Activated CD4-positive, alpha-beta T cell treated with anti-CD3 and anti-CD28 coated beads for 24 hours (primary cell): Measurements from ENCODE around the gene PLD1.
"Not testable (repeated sequence)": the region's sequence is repeated elsewhere in the genome, so short reads cannot be mapped to it uniquely, and the experiment has no call there.

Experiments
- DNase-seq, 2 donors: peaks; one replicate each; pipeline ENCODE4 v3.0.0-alpha.2; 2020; ENCODE audit warnings: low read depth in 2 of 2

PLD1 gene

GRCh38 chr3:171699601-171700000 is 110.7 kb downstream of the PLD1 start:
- DNase-seq = no peak

- DNase-seq = no peak
Measured at GRCh38 chr3:171696805-171697204, 113.5 kb downstream of the PLD1 start.

GRCh38 chr3:171695426-171695825 is 114.9 kb downstream of the PLD1 start:
- DNase-seq = no peak

DNA sequence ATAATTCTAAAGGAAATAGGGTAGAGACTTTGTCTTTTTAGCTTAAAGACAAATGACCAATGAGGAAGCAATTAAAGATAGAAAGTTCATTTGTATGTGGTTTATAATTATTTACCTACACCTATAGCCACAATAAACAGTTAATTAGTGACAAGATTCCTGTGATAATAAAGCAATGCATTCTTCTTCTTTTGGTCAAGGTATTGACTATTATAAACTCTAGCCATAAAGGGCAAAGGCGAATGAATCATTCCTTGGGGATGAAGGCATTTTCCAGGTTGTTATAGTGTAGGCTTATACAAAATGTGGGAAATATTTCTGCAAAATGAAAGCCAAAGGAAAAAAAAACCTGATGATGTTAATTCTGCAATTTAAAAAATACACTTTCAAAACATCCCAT is 115.4 kb downstream of the PLD1 start:
- DNase-seq = no peak

- not testable (repeated sequence) for DNase-seq
Measured at GRCh38 chr3:171692551-171692950, 117.7 kb downstream of the PLD1 start.

DNA sequence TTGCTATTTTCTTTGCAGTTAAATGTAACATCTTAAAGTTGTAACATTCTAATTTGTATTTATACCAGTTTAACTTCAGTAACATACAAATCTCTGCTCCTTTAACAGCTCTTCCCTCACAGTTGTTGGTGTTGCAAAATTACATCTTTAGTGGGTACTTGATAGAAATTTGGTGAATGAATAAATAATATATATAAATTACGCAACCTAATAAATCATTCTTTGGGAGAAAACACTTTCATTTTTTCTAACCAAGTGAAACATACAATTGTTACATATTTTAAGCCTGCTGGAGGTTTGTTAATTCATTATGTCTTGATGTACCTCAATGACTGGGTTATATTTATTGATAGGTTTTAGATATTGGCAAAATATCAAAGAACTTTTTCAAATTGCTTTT is 118.8 kb downstream of the PLD1 start:
- DNase-seq = no peak

GRCh38 chr3:171690281-171690680 is 120.0 kb downstream of the PLD1 start:
- no peak for DNase-seq

- no peak for DNase-seq
Measured at GRCh38 chr3:171688593-171688992, 121.7 kb downstream of the PLD1 start.

- no peak for DNase-seq
Measured at GRCh38 chr3:171688002-171688401, 122.3 kb downstream of the PLD1 start.

DNA sequence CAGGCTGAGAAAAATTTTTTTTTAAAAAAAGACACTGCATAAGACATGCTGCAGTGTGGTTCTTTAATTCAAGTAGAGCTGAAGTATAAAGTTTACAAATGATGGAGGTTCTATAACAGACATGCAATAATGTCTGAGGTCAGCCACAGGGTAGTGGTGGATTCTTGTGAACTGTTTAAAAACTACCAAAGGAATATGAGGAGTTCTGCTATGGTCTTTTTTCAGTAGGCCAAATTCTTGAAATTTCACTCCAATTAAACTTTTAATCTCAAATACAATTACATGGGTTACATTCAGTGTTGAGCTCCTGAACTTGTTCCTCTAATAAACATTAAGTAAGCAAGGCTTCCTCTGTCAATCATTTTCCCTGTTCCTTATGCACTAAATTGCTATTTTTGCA is 122.7 kb downstream of the PLD1 start:
- DNase-seq = no peak

DNA sequence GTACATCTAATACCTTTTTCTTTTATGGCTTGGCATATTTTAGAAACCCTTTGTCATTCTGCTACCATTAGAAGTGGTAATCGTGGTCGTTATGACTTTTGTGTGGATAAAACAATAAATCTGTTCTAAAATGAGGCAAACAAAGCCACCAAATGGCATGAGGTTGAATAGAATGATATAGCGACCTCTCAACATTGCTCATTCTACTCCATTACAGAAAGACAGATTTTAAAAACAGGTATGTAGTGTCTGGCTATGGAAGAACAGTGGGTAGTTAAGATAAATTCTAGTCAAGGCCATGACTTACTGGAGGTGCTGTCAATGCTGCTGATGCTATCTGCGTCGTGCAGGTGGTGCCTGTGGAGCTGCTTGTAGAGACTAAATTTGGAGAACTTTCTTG is 123.2 kb downstream of the PLD1 start:
- no peak for DNase-seq

GRCh38 chr3:171685116-171685895 is 125.0 kb downstream of the PLD1 start:
- DNase-seq = no peak

- DNase-seq = no peak
Measured at GRCh38 chr3:171684221-171684620, 126.1 kb downstream of the PLD1 start.

DNA sequence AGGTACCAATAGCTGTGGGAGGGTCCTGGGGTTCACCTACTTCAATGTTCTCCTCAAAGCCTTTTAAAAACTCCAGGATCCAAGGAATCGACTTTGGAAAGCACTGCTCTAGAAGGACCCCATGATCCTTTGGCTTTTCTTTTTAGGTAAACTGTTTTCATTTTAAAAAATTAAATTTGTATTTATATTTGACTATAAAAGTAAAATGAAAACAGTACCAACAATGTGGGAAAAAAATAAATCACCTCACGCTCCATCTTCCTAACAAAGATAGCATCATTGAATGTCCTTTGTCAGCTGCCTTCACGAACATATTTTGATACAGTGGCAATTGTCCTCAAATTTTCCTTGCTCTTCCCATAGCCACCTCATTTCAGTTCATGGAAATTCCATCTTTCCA is 127.5 kb downstream of the PLD1 start:
- no peak for DNase-seq

- DNase-seq = no peak
Measured at GRCh38 chr3:171680726-171681411, 129.4 kb downstream of the PLD1 start.

GRCh38 chr3:171678971-171679492 is 131.3 kb downstream of the PLD1 start:
- no peak for DNase-seq

DNA sequence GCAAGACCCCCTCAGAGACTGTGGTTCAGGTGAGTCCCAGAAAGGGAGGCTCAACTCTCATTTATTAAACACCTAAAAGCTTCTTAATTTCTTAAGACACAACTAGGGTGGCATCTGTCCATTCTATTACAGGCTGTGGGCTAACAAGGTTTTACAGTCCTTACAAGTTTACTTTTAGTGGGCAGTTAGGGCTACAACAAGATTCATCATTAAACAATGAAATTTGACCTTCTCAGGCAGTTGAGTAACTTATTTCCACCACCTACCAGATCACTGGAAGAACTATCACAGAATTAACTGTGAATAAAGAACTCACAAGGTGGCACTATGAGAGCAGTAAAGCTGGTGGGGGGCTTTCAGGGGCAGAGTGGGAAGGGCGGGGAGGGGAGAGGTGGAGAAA is 132.6 kb downstream of the PLD1 start:
- no peak for DNase-seq

DNA sequence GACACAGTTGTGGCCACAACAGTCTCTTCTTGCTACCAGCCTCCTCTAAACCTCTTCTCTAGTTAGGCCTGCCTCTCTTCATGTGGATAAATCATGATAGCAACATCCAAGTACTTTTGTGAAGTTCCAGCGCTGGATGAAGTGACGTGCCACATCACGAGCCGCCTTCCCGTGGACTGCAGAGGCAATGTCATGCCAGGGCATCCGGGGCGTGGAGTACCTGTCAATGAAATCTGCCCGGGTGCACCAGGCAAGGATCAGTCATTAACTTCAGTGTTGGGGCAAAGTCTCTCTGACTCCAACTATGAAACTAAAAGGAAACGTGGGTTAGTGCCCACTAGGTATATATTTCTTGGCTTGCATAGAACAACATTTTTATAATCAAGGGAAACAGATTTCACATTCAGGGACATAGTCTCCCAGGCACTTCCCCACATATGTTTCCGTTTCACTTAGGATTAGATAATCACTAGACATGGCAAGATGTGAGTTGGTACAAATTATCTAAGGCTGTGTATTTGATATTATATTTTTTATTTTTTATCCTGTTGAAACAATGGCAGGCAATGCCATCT is 133.6 kb downstream of the PLD1 start:
- no peak for DNase-seq

- no peak for DNase-seq
Measured at GRCh38 chr3:171673951-171674350, 136.3 kb downstream of the PLD1 start.

DNA sequence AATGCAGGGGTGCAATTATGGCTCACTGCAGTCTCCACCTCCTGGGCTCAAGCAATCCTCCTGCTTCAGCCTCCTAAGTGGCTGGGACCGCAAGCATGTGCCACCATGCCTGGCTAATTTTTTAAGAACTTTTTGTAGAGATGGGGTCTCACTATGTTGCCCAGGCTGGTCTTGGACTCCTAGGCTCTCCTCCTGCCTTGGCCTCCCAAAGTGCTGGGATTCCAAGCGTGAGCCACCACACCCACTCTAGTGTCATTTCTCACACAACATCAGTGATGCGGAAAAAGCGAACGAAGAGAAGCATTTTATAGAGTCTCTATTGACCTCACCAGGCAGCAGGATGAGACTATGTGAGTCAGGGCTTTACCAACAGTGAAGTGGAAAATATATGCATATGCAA is 137.7 kb downstream of the PLD1 start:
- DNase-seq = no peak

GRCh38 chr3:171672124-171672523 is 138.2 kb downstream of the PLD1 start:
- no peak for DNase-seq

- no peak for DNase-seq
Measured at GRCh38 chr3:171671709-171672108, 138.6 kb downstream of the PLD1 start.

DNA sequence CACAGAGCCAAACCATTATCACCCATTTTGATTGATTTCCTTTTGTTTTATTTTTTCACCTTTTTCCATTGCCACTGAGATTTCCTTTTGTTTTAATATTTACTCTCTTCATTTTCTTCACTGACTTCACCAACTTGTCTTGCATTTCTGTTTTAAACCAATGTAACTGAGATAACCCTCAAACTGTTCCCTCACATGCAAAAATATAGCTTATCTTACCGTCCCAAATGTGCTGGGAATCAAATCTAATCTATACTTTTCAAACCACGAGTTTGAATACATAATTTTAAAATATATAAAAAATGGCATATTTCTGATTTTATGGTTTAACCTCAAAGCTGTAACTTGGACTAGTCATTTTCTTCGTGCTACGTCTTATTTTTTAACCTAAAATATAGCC is 143.8 kb downstream of the PLD1 start:
- DNase-seq = no peak
